ENCODE measurements around the gene RGS7. TPM values are rescaled to one million over a fixed set of nuclear protein-coding genes. Genes with fewer than 3 reads are reported as not detected.

The RGS7 gene
- total and polyA plus RNA-seq, 10 of the 15 experiments (the other 5 are each of a cell fraction or from before 2014, with no cell fraction given), result not detected

GRCh38 chr1:241086686-241087085 lies 270.3 kb downstream of the RGS7 start:
- no peaks in the 10 kb centered on the region for H3K9me3 ChIP-seq (replicated peaks; ENCODE audit: control insufficient read depth, insufficient read depth, low read length)
- H3K27me3 ChIP-seq (replicated peaks in 1 of 2; ENCODE audit: control insufficient read depth in 2 of 2, insufficient read depth in 2 of 2, low read length in 1 of 2), result no peaks in the 10 kb centered on the region
- H3K4me1 ChIP-seq (ENCODE audit: control insufficient read depth, insufficient read depth, low read length), result no peaks in the 10 kb centered on the region; the same call in 1 of the 2 replicates
- FAIRE-seq (no peak), DNase-seq (ENCODE audit: low read depth, low spot score) (no peak), ATAC-seq (no peak)
- WGBS (ENCODE audit: insufficient coverage, insufficient replicate concordance, low lambda C conversion rate, missing lambda C conversion rate), result 19% methylated on average over 6 of the region's 6 CpGs
- no peak overlapping the region for H3K27ac ChIP-seq (ENCODE audit: control insufficient read depth, insufficient read depth)
- TF ChIP-seq RAD21 (IDR thresholded peaks at IDR 0.05; ENCODE audit: insufficient read depth, low read depth, low read length) (no peak), RCOR1 (conservative IDR thresholded peaks at IDR 0.05; ENCODE audit: low read depth, low read length) (no peak), MTA2 (IDR thresholded peaks at IDR 0.05; ENCODE audit: low read depth) (no peak), BRCA1 (IDR thresholded peaks at IDR 0.05; ENCODE audit: low read depth, low read length) (no peak), ZBED1 (IDR thresholded peaks at IDR 0.05; ENCODE audit: borderline replicate concordance) (no peak), MYB (IDR thresholded peaks at IDR 0.05; ENCODE audit: borderline replicate concordance, low read depth, low read length) (no peak), CBX5 (IDR thresholded peaks at IDR 0.05; ENCODE audit: low read depth) (no peak), STAT1 (conservative IDR thresholded peaks at IDR 0.05) (no peak), CREB1 (IDR thresholded peaks at IDR 0.05; ENCODE audit: low read depth) (no peak), E4F1 (IDR thresholded peaks at IDR 0.05; ENCODE audit: borderline replicate concordance, partially characterized antibody) (no peak), CBX3 (IDR thresholded peaks at IDR 0.05; ENCODE audit: borderline replicate concordance, low read depth) (no peak), TARDBP (IDR thresholded peaks at IDR 0.05; ENCODE audit: borderline replicate concordance) (no peak), PAX5 (IDR thresholded peaks at IDR 0.05; ENCODE audit: borderline replicate concordance, low read depth, low read length) (no peak), NFYA (IDR thresholded peaks at IDR 0.05; ENCODE audit: borderline replicate concordance, low read depth, low read length) (no peak), ASH2L (IDR thresholded peaks at IDR 0.05; ENCODE audit: borderline replicate concordance, low read depth) (no peak)
- BruUV-seq (replicated peaks), result no TSS peak
- no peak overlapping the region for H3K4me2 ChIP-seq (ENCODE audit: control insufficient read depth, insufficient read depth)
- no peaks in the 10 kb centered on the region for H3K36me3 ChIP-seq (ENCODE audit: control insufficient read depth in 2 of 2, insufficient read depth in 2 of 2, low read length in 1 of 2)
- no peaks in the 10 kb centered on the region for H4K20me1 ChIP-seq (ENCODE audit: control insufficient read depth, insufficient read depth)
- intact Hi-C loops (cut with micrococcal nuclease; ENCODE audit: unreplicated experiment), result no loop called here
- no peaks in the 10 kb centered on the region for H3K79me2 ChIP-seq (ENCODE audit: control insufficient read depth, insufficient read depth, low read length)
- H3K9ac ChIP-seq (ENCODE audit: control insufficient read depth, insufficient read depth, low read length), result no peak overlapping the region
- CTCF ChIA-PET, result no interaction called here
- H3K4me3 ChIP-seq, result no peak overlapping the region
- POLR2A ChIA-PET, result interaction anchor here (0.5 kb wide), 1 partner anchor 1721 kb away, joined by 3 read pairs; no protein-coding TSS in a partner anchor
- SMC1A ChIA-PET (ENCODE audit: uncharacterized antibody, unreplicated experiment), result no interaction called here
- in situ Hi-C loops (cut with MboI), result no loop called here
- no peak overlapping the region for H2AFZ ChIP-seq (ENCODE audit: control insufficient read depth, low read depth, low read length)
- RAD21 ChIA-PET (ENCODE audit: unreplicated experiment), result no interaction called here

All from GM12878 (cell line).